Measurements from ENCODE around the gene NECAB3.

NECAB3 gene

GRCh38 chr20:33693741-33694638, 19.8 kb upstream of the NECAB3 start:
- Histone ChIP-seq H3K4me1 (ENCODE audit: control insufficient read depth, low read depth, low read length) (peaks cover 15% of the 10 kb centered on the region), H3K27ac (ENCODE audit: low read length) (no peak overlapping the region)

GRCh38 chr20:33693289-33693688, 19.1 kb upstream of the NECAB3 start:
- Histone ChIP-seq H3K4me1 (ENCODE audit: control insufficient read depth, low read depth, low read length) (peaks cover 15% of the 10 kb centered on the region), H3K36me3 (ENCODE audit: control insufficient read depth, low read depth, low read length) (no peaks in the 10 kb centered on the region), H3K9ac (ENCODE audit: low read length) (no peak overlapping the region), H3K4me3 (ENCODE audit: low read length) (no peak overlapping the region), H3K27me3 (ENCODE audit: control insufficient read depth, insufficient read depth, low read length) (no peaks in the 10 kb centered on the region), H3K9me3 (ENCODE audit: control insufficient read depth, low read depth, low read length) (no peaks in the 10 kb centered on the region), H3K27ac (ENCODE audit: low read length) (no peak overlapping the region)

More at GRCh38 chr20:33693741-33694638, 19.8 kb upstream of the NECAB3 start:
- no peaks in the 10 kb centered on the region for H3K36me3 ChIP-seq (ENCODE audit: control insufficient read depth, low read depth, low read length)
- no peaks in the 10 kb centered on the region for H3K9me3 ChIP-seq (ENCODE audit: control insufficient read depth, low read depth, low read length)
- no peak overlapping the region for H3K4me3 ChIP-seq (ENCODE audit: low read length)
- no peak overlapping the region for H3K9ac ChIP-seq (ENCODE audit: low read length)
- no peaks in the 10 kb centered on the region for H3K27me3 ChIP-seq (ENCODE audit: control insufficient read depth, insufficient read depth, low read length)

GRCh38 chr20:33689973-33690372, 15.7 kb upstream of the NECAB3 start:
- no peaks in the 10 kb centered on the region for H3K36me3 ChIP-seq (ENCODE audit: control insufficient read depth, low read depth, low read length)
- H3K4me1 ChIP-seq (ENCODE audit: control insufficient read depth, low read depth, low read length): peaks cover 21% of the 10 kb centered on the region
- no peaks in the 10 kb centered on the region for H3K9me3 ChIP-seq (ENCODE audit: control insufficient read depth, low read depth, low read length)
- no peaks in the 10 kb centered on the region for H3K27me3 ChIP-seq (ENCODE audit: control insufficient read depth, insufficient read depth, low read length)
- H3K4me3 ChIP-seq (ENCODE audit: low read length): no peak overlapping the region
- H3K9ac ChIP-seq (ENCODE audit: low read length): no peak overlapping the region
- H3K27ac ChIP-seq (ENCODE audit: low read length): no peak overlapping the region

GRCh38 chr20:33689493-33689892, 15.3 kb upstream of the NECAB3 start:
- Histone ChIP-seq H3K9ac (ENCODE audit: low read length) (no peak overlapping the region), H3K36me3 (ENCODE audit: control insufficient read depth, low read depth, low read length) (no peaks in the 10 kb centered on the region), H3K4me3 (ENCODE audit: low read length) (no peak overlapping the region), H3K4me1 (ENCODE audit: control insufficient read depth, low read depth, low read length) (peaks cover 24% of the 10 kb centered on the region), H3K27ac (ENCODE audit: low read length) (no peak overlapping the region), H3K9me3 (ENCODE audit: control insufficient read depth, low read depth, low read length) (no peaks in the 10 kb centered on the region), H3K27me3 (ENCODE audit: control insufficient read depth, insufficient read depth, low read length) (no peaks in the 10 kb centered on the region)

- H3K4me1 ChIP-seq (ENCODE audit: control insufficient read depth, low read depth, low read length): peaks cover 21% of the 10 kb centered on the region
- H3K9ac ChIP-seq (ENCODE audit: low read length): no peak overlapping the region
- peaks cover 4% of the 10 kb centered on the region for H3K36me3 ChIP-seq (ENCODE audit: control insufficient read depth, low read depth, low read length)
- H3K27ac ChIP-seq (ENCODE audit: low read length): no peak overlapping the region
- H3K4me3 ChIP-seq (ENCODE audit: low read length): no peak overlapping the region
- no peaks in the 10 kb centered on the region for H3K9me3 ChIP-seq (ENCODE audit: control insufficient read depth, low read depth, low read length)
- H3K27me3 ChIP-seq (ENCODE audit: control insufficient read depth, insufficient read depth, low read length): no peaks in the 10 kb centered on the region
Measured at GRCh38 chr20:33688938-33689424, 14.8 kb upstream of the NECAB3 start.

GRCh38 chr20:33687993-33688937, 14.0 kb upstream of the NECAB3 start:
- Histone ChIP-seq H3K4me1 (ENCODE audit: control insufficient read depth, low read depth, low read length) (peaks cover 16% of the 10 kb centered on the region), H3K9ac (ENCODE audit: low read length) (no peak overlapping the region), H3K36me3 (ENCODE audit: control insufficient read depth, low read depth, low read length) (peaks cover 7% of the 10 kb centered on the region), H3K4me3 (ENCODE audit: low read length) (no peak overlapping the region), H3K27ac (ENCODE audit: low read length) (no peak overlapping the region), H3K27me3 (ENCODE audit: control insufficient read depth, insufficient read depth, low read length) (no peaks in the 10 kb centered on the region), H3K9me3 (ENCODE audit: control insufficient read depth, low read depth, low read length) (no peaks in the 10 kb centered on the region)

GRCh38 chr20:33687370-33687915, 13.2 kb upstream of the NECAB3 start:
- no peak overlapping the region for H3K9ac ChIP-seq (ENCODE audit: low read length)
- no peak overlapping the region for H3K27ac ChIP-seq (ENCODE audit: low read length)
- peaks cover 13% of the 10 kb centered on the region for H3K4me1 ChIP-seq (ENCODE audit: control insufficient read depth, low read depth, low read length)
- no peak overlapping the region for H3K4me3 ChIP-seq (ENCODE audit: low read length)
- H3K36me3 ChIP-seq (ENCODE audit: control insufficient read depth, low read depth, low read length): peaks cover 7% of the 10 kb centered on the region
- H3K9me3 ChIP-seq (ENCODE audit: control insufficient read depth, low read depth, low read length): no peaks in the 10 kb centered on the region
- H3K27me3 ChIP-seq (ENCODE audit: control insufficient read depth, insufficient read depth, low read length): no peaks in the 10 kb centered on the region

GRCh38 chr20:33686984-33687366, 12.7 kb upstream of the NECAB3 start:
- Histone ChIP-seq H3K36me3 (ENCODE audit: control insufficient read depth, low read depth, low read length) (peaks cover 7% of the 10 kb centered on the region), H3K27me3 (ENCODE audit: control insufficient read depth, insufficient read depth, low read length) (no peaks in the 10 kb centered on the region), H3K4me3 (ENCODE audit: low read length) (peak overlapping the region; percentile 11), H3K9ac (ENCODE audit: low read length) (no peak overlapping the region), H3K4me1 (ENCODE audit: control insufficient read depth, low read depth, low read length) (peaks cover 13% of the 10 kb centered on the region), H3K9me3 (ENCODE audit: control insufficient read depth, low read depth, low read length) (no peaks in the 10 kb centered on the region), H3K27ac (ENCODE audit: low read length) (no peak overlapping the region)

GRCh38 chr20:33686100-33686983, 12.1 kb upstream of the NECAB3 start, which contains the start of gene E2F1:
Gene E2F1 (minus strand): TSS chr20:33686385. CDS start chr20:33686264, 121 bp downstream.
- Histone ChIP-seq H3K27me3 (ENCODE audit: control insufficient read depth, insufficient read depth, low read length) (no peaks in the 10 kb centered on the region), H3K27ac (ENCODE audit: low read length) (no peak within 1 kb of the TSS), H3K9ac (ENCODE audit: low read length) (peak within 1 kb of the TSS; percentile 82), H3K4me3 (ENCODE audit: low read length) (peak within 1 kb of the TSS; percentile 70), H3K9me3 (ENCODE audit: control insufficient read depth, low read depth, low read length) (no peaks in the 10 kb centered on the region), H3K4me1 (ENCODE audit: control insufficient read depth, low read depth, low read length) (peaks cover 13% of the 10 kb centered on the region), H3K36me3 (ENCODE audit: control insufficient read depth, low read depth, low read length) (peaks cover 7% of the 10 kb centered on the region)

- Histone ChIP-seq H3K4me3 (ENCODE audit: low read length) (peak overlapping the region; percentile 70), H3K27ac (ENCODE audit: low read length) (no peak overlapping the region), H3K36me3 (ENCODE audit: control insufficient read depth, low read depth, low read length) (peaks cover 10% of the 10 kb centered on the region), H3K9me3 (ENCODE audit: control insufficient read depth, low read depth, low read length) (no peaks in the 10 kb centered on the region), H3K27me3 (ENCODE audit: control insufficient read depth, insufficient read depth, low read length) (no peaks in the 10 kb centered on the region), H3K9ac (ENCODE audit: low read length) (peak overlapping the region; percentile 82), H3K4me1 (ENCODE audit: control insufficient read depth, low read depth, low read length) (peaks cover 13% of the 10 kb centered on the region)
Measured at GRCh38 chr20:33685328-33686099, 11.3 kb upstream of the NECAB3 start.

Data from iPS-18a (cell line).